ENCODE measurements around the gene NHP2. TPM values are rescaled to one million over a fixed set of nuclear protein-coding genes. Genes with fewer than 3 reads are reported as not detected.
A peak's percentile ranks its signal among the peaks of the same experiment; 100 is the strongest.

NHP2 gene
- total RNA-seq, 1 experiment from 2014 or later = 221 TPM

GRCh38 chr5:178106556-178107239 lies 47.0 kb downstream of the NHP2 start:
- no peak overlapping the region for H2AFZ ChIP-seq

DNA sequence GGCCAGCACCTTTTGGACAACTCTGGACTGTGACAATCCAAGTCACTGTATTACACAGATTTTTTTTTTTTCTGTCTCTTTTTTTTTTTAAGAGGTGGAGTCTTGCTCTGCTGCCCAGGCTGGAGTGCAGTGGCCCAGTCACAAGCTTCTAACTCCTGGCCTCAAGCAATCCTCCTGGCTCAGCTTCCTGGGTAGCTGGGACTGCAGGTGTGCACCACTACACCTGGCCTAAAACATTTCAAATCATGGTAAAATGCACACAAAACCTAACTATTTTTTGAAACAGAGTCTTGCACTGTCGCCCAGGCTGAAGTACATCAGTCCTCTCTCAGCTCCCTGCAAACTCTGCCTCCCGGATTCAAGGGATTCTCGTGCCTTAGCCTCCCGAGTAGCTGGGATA lies 47.6 kb downstream of the NHP2 start:
- H3K9me3 ChIP-seq (ENCODE audit: insufficient read depth, low read depth) = no peaks in the 10 kb centered on the region
- peaks cover 71% of the 10 kb centered on the region for H3K4me1 ChIP-seq (replicated peaks; ENCODE audit: insufficient read depth)
- no peak overlapping the region for H3K4me2 ChIP-seq
- no TSS peak for BruUV-seq (replicated peaks)
- H3F3A ChIP-seq (ENCODE audit: insufficient read depth, low read depth) = peaks cover 45% of the 10 kb centered on the region
- ChIA-PET POLR2A (ENCODE audit: unreplicated experiment) (no interaction called here), CTCF (no interaction called here)
- H3K27me3 ChIP-seq (ENCODE audit: insufficient read depth, low read depth) = no peaks in the 10 kb centered on the region
- no peak overlapping the region for H2AFZ ChIP-seq
- no peak for TF ChIP-seq EZH2 (IDR thresholded peaks at IDR 0.05; ENCODE audit: low read depth)
- TF ChIP-seq, protein P1, sequence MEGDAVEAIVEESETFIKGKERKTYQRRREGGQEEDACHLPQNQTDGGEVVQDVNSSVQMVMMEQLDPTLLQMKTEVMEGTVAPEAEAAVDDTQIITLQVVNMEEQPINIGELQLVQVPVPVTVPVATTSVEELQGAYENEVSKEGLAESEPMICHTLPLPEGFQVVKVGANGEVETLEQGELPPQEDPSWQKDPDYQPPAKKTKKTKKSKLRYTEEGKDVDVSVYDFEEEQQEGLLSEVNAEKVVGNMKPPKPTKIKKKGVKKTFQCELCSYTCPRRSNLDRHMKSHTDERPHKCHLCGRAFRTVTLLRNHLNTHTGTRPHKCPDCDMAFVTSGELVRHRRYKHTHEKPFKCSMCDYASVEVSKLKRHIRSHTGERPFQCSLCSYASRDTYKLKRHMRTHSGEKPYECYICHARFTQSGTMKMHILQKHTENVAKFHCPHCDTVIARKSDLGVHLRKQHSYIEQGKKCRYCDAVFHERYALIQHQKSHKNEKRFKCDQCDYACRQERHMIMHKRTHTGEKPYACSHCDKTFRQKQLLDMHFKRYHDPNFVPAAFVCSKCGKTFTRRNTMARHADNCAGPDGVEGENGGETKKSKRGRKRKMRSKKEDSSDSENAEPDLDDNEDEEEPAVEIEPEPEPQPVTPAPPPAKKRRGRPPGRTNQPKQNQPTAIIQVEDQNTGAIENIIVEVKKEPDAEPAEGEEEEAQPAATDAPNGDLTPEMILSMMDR (conservative IDR thresholded peaks at IDR 0.05) = no peak
- H3K9me2 ChIP-seq (ENCODE audit: insufficient read depth) = no peaks in the 10 kb centered on the region
- H3K4me3 ChIP-seq = no peak overlapping the region
- H3K79me2 ChIP-seq (ENCODE audit: low read depth) = no peaks in the 10 kb centered on the region
- no peak overlapping the region for H3K27ac ChIP-seq
- no peak for DNase-seq
- intact Hi-C loops (cut with micrococcal nuclease; ENCODE audit: unreplicated experiment) = no loop called here
- no peaks in the 10 kb centered on the region for H4K20me1 ChIP-seq (ENCODE audit: insufficient read depth)
- H3K36me3 ChIP-seq (ENCODE audit: low read depth) = no peaks in the 10 kb centered on the region

More at GRCh38 chr5:178106556-178107239, 47.0 kb downstream of the NHP2 start:
- DNase-seq = peak; percentile 49 to 79
- H3K9me2 ChIP-seq (ENCODE audit: insufficient read depth) = no peaks in the 10 kb centered on the region
- H3K9me3 ChIP-seq (ENCODE audit: insufficient read depth, low read depth) = no peaks in the 10 kb centered on the region
- H3F3A ChIP-seq (ENCODE audit: insufficient read depth, low read depth) = peaks cover 45% of the 10 kb centered on the region
- H3K36me3 ChIP-seq (ENCODE audit: low read depth) = no peaks in the 10 kb centered on the region
- no TSS peak for BruUV-seq (replicated peaks)
- TF ChIP-seq, protein P1 (conservative IDR thresholded peaks at IDR 0.05) = no peak
- TF ChIP-seq EZH2 (IDR thresholded peaks at IDR 0.05; ENCODE audit: low read depth) = no peak
- intact Hi-C loops (cut with micrococcal nuclease; ENCODE audit: unreplicated experiment) = no loop called here
- peak overlapping the region; percentile 73 for H3K4me2 ChIP-seq
- POLR2A ChIA-PET (ENCODE audit: unreplicated experiment) = interaction anchor here (0.6 kb wide), 1 partner anchor 609 kb away, joined by 3 read pairs; the partner anchor contains the start of gene PDLIM7
- peak overlapping the region; percentile 31; the same call in 1 of the 2 replicates for H3K27ac ChIP-seq
- no peaks in the 10 kb centered on the region for H3K27me3 ChIP-seq (ENCODE audit: insufficient read depth, low read depth)
- CTCF ChIA-PET = no interaction called here
- H4K20me1 ChIP-seq (ENCODE audit: insufficient read depth) = no peaks in the 10 kb centered on the region
- H3K4me1 ChIP-seq (replicated peaks; ENCODE audit: insufficient read depth) = peaks cover 74% of the 10 kb centered on the region
- no peaks in the 10 kb centered on the region for H3K79me2 ChIP-seq (ENCODE audit: low read depth)
- no peak overlapping the region for H3K4me3 ChIP-seq

DNA sequence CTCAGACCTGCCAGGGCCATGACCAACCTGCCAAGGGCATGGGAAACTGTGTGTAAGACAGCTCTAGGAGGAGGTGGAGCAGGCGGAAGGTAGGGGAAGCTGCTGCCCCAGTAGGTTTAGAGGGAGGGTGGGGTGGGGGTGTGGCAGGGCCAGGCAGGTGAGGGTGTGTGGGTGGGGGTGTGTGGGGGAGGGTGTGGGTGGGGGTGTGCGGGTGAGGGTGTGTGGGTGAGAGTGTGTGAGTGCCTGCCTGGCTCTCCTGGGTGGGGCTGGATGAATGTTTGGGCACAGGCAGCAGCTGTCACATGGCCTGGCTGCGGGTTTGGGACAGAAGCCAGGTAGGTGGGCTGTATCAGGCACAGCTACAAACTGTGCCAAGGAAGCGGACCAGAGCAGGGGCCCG lies 49.2 kb downstream of the NHP2 start:
- Histone ChIP-seq H3K27me3 (ENCODE audit: insufficient read depth, low read depth) (no peaks in the 10 kb centered on the region), H2AFZ (no peak overlapping the region), H3K4me1 (replicated peaks; ENCODE audit: insufficient read depth) (peaks cover 60% of the 10 kb centered on the region), H3K27ac (no peak overlapping the region), H3K4me2 (peak overlapping the region; percentile 40; the same call in 1 of the 2 replicates), H3F3A (ENCODE audit: insufficient read depth, low read depth) (peaks cover 38% of the 10 kb centered on the region), H3K79me2 (ENCODE audit: low read depth) (no peaks in the 10 kb centered on the region), H3K9me3 (ENCODE audit: insufficient read depth, low read depth) (no peaks in the 10 kb centered on the region), H3K36me3 (ENCODE audit: low read depth) (no peaks in the 10 kb centered on the region), H4K20me1 (ENCODE audit: insufficient read depth) (no peaks in the 10 kb centered on the region), H3K4me3 (no peak overlapping the region), H3K9me2 (ENCODE audit: insufficient read depth) (no peaks in the 10 kb centered on the region)
- TF ChIP-seq EZH2 (IDR thresholded peaks at IDR 0.05; ENCODE audit: low read depth) = no peak
- TF ChIP-seq, protein P1 (conservative IDR thresholded peaks at IDR 0.05) = no peak
- BruUV-seq (replicated peaks) = no TSS peak
- intact Hi-C loops (cut with micrococcal nuclease; ENCODE audit: unreplicated experiment) = no loop called here
- POLR2A ChIA-PET (ENCODE audit: unreplicated experiment) = interaction anchor here (0.6 kb wide), 1 partner anchor 100 kb away, joined by 4 read pairs; the partner anchor contains the start of gene HNRNPAB
- CTCF ChIA-PET = no interaction called here
- DNase-seq = peak; percentile 49 to 67
